Mucosa of descending colon (tissue), 3 donors: Measurements from ENCODE around the gene COL18A1. TPM values are rescaled to one million over a fixed set of nuclear protein-coding genes. Genes with fewer than 3 reads are reported as not detected.

ENCODE experiments used
- ATAC-seq: fragments of 200-7000 bp; cut with Tn5 transposase; one replicate; pipeline ENCODE4 v1.9.1; 2020; ENCODE audit warnings: mild to moderate bottlenecking, moderate library complexity
- DNase-seq, 3 donors: peaks; one replicate each; pipeline ENCODE4 v3.0.0-alpha.2; 2020
- H3K36me3 ChIP-seq: fragments of 200-600 bp; one replicate; pipeline ENCODE4 v1.8.0; 2021; ENCODE audit warnings: low read depth, mild to moderate bottlenecking
- H3K4me1 ChIP-seq: fragments of 200-600 bp; one replicate; pipeline ENCODE4 v1.8.0; 2021; ENCODE audit warnings: low read depth, mild to moderate bottlenecking
- H3K4me3 ChIP-seq: fragments of 200-600 bp; one replicate; pipeline ENCODE4 v1.8.0; 2021; ENCODE audit warnings: mild to moderate bottlenecking
- H3K9me3 ChIP-seq: fragments of 200-600 bp; one replicate; pipeline ENCODE4 v1.8.0; 2021; ENCODE audit warnings: mild to moderate bottlenecking
- CTCF ChIP-seq: fragments of 200-600 bp; IDR thresholded peaks from one replicate; pipeline ENCODE4 v1.8.0; 2022; ENCODE audit warnings: antibody characterized with exemption, mild to moderate bottlenecking
- intact Hi-C, 2 donors: fragments of 100-400 bp; cut with DNase I in 1 of 2; cut with micrococcal nuclease in 1 of 2; formaldehyde crosslinking; loops; one replicate each; pipeline versions ENCODE4 v1.11.0 to v1.11.1; 2022; cut with DNase I, micrococcal nuclease
- total RNA-seq, 3 donors: library from RNA; stranded (reverse); fragmentation: NEBNext Ultra II Directional in 2 of 3; extraction: Animal tissue kit (Norgen Biotek cat#: 25700) in 2 of 3; gene quantifications; one replicate each; pipeline versions ENCODE4 v1.2.1 to v1.2.4, GENCODE V29; 2021 to 2023
- donor health status: DM: no; HTN: no; CAD: no; lungs with moderate emphysema.
- donor health status: DM: no; HTN: no; CAD: no.
- donor health status: DM: no; HTN: yes; CAD: no.

COL18A1 gene
- total RNA-seq, 3 donors from 2014 or later, result 4.6 to 46.9 (median 21.3) TPM

GRCh38 chr21:45449658-45450422, 44.9 kb downstream of the COL18A1 start:
- TF ChIP-seq CTCF, result no peak
- Histone ChIP-seq H3K4me3 (no peak overlapping the region), H3K36me3 (no peaks in the 10 kb centered on the region), H3K9me3 (no peaks in the 10 kb centered on the region), H3K4me1 (no peaks in the 10 kb centered on the region)
- intact Hi-C loops, result loop anchor here in 1 of 2 donors (10.0 kb wide), 1 partner anchor 305 kb away; no protein-coding TSS in a partner anchor
- ATAC-seq (no peak), DNase-seq (peak in 1 of 3 donors; percentile 31)

GRCh38 chr21:45450423-45451090, 45.6 kb downstream of the COL18A1 start:
- H3K36me3 ChIP-seq, result no peaks in the 10 kb centered on the region
- no peak for TF ChIP-seq CTCF
- no peak for ATAC-seq
- intact Hi-C loops, result no loop called here
- H3K9me3 ChIP-seq, result no peaks in the 10 kb centered on the region
- H3K4me3 ChIP-seq, result no peak overlapping the region
- DNase-seq, result peak in 1 of 3 donors; percentile 38
- no peaks in the 10 kb centered on the region for H3K4me1 ChIP-seq

GRCh38 chr21:45451091-45451740, 46.3 kb downstream of the COL18A1 start:
- no peak overlapping the region for H3K4me3 ChIP-seq
- no peaks in the 10 kb centered on the region for H3K4me1 ChIP-seq
- DNase-seq (peak in 2 of 3 donors; percentile 17 to 21), ATAC-seq (no peak)
- no peak for TF ChIP-seq CTCF
- no peaks in the 10 kb centered on the region for H3K36me3 ChIP-seq
- no peaks in the 10 kb centered on the region for H3K9me3 ChIP-seq
- intact Hi-C loops, result no loop called here

GRCh38 chr21:45451771-45452182, 46.8 kb downstream of the COL18A1 start:
- intact Hi-C loops, result no loop called here
- DNase-seq (peak in 2 of 3 donors; percentile 10 to 33), ATAC-seq (no peak)
- no peaks in the 10 kb centered on the region for H3K4me1 ChIP-seq
- no peaks in the 10 kb centered on the region for H3K9me3 ChIP-seq
- H3K36me3 ChIP-seq, result no peaks in the 10 kb centered on the region
- no peak overlapping the region for H3K4me3 ChIP-seq
- TF ChIP-seq CTCF, result no peak

- no peak for TF ChIP-seq CTCF
- H3K36me3 ChIP-seq, result no peaks in the 10 kb centered on the region
- no peaks in the 10 kb centered on the region for H3K4me1 ChIP-seq
- H3K9me3 ChIP-seq, result no peaks in the 10 kb centered on the region
- intact Hi-C loops, result no loop called here
- H3K4me3 ChIP-seq, result no peak overlapping the region
- ATAC-seq (no peak), DNase-seq (no peak)
Measured at GRCh38 chr21:45452696-45453307, 47.8 kb downstream of the COL18A1 start.
